ENCODE measurements around the gene C15orf62.

C15orf62 gene

GRCh38 chr15:40744815-40745152 is 25.0 kb upstream of the C15orf62 start:
- no peak for DNase-seq (ENCODE audit: extremely low read depth, low read depth)
- no peak for TF ChIP-seq CTCF (IDR thresholded peaks at IDR 0.05; ENCODE audit: low read depth, low read length, missing control alignments)
- no peak overlapping the region for H3K4me3 ChIP-seq (replicated peaks; ENCODE audit: low read depth, low read length)

GRCh38 chr15:40746916-40747418 is 22.8 kb upstream of the C15orf62 start:
- DNase-seq (ENCODE audit: extremely low read depth, low read depth) = no peak
- H3K4me3 ChIP-seq (replicated peaks; ENCODE audit: low read depth, low read length) = no peak overlapping the region
- no peak for TF ChIP-seq CTCF (IDR thresholded peaks at IDR 0.05; ENCODE audit: low read depth, low read length, missing control alignments)

GRCh38 chr15:40747685-40748631 is 21.8 kb upstream of the C15orf62 start:
- DNase-seq (ENCODE audit: extremely low read depth, low read depth) = no peak

GRCh38 chr15:40749151-40749630 is 20.6 kb upstream of the C15orf62 start:
- DNase-seq (ENCODE audit: extremely low read depth, low read depth) = no peak
- H3K4me3 ChIP-seq (replicated peaks; ENCODE audit: low read depth, low read length) = no peak overlapping the region
- TF ChIP-seq CTCF (IDR thresholded peaks at IDR 0.05; ENCODE audit: low read depth, low read length, missing control alignments) = no peak

More at GRCh38 chr15:40747685-40748631, 21.8 kb upstream of the C15orf62 start:
- TF ChIP-seq CTCF (IDR thresholded peaks at IDR 0.05; ENCODE audit: low read depth, low read length, missing control alignments) = no peak
- H3K4me3 ChIP-seq (replicated peaks; ENCODE audit: low read depth, low read length) = no peak overlapping the region

- no peak for TF ChIP-seq CTCF (IDR thresholded peaks at IDR 0.05; ENCODE audit: low read depth, low read length, missing control alignments)
- DNase-seq (ENCODE audit: extremely low read depth, low read depth) = no peak
- no peak overlapping the region for H3K4me3 ChIP-seq (replicated peaks; ENCODE audit: low read depth, low read length)
Observed at GRCh38 chr15:40750885-40751284, 18.9 kb upstream of the C15orf62 start.

- no peak overlapping the region for H3K4me3 ChIP-seq (replicated peaks; ENCODE audit: low read depth, low read length)
- no peak for TF ChIP-seq CTCF (IDR thresholded peaks at IDR 0.05; ENCODE audit: low read depth, low read length, missing control alignments)
- DNase-seq (ENCODE audit: extremely low read depth, low read depth) = no peak
Observed at GRCh38 chr15:40751745-40752144, 18.0 kb upstream of the C15orf62 start.
